A204.1 (cell line): ENCODE results near the gene SLAMF8.

ENCODE experiments used
- FAIRE-seq: peaks from 2 replicates; lab custom pipeline; 2012; peaks lifted over from hg19 to GRCh38; lab: Jason Lieb, UNC

Gene SLAMF8

GRCh38 chr1:159873530-159874143 is 47.0 kb downstream of the SLAMF8 start:
- no peak for FAIRE-seq

GRCh38 chr1:159877695-159878444 is 51.2 kb downstream of the SLAMF8 start:
- FAIRE-seq: no peak

- FAIRE-seq: no peak
Measured at GRCh38 chr1:159879136-159879535, 52.5 kb downstream of the SLAMF8 start.

- FAIRE-seq: no peak
Measured at GRCh38 chr1:159879977-159880376, 53.3 kb downstream of the SLAMF8 start.

GRCh38 chr1:159880430-159880829 is 53.8 kb downstream of the SLAMF8 start:
- no peak for FAIRE-seq

- FAIRE-seq: no peak
Measured at GRCh38 chr1:159881622-159882526, 55.2 kb downstream of the SLAMF8 start.

- no peak for FAIRE-seq
Measured at GRCh38 chr1:159882527-159882862, 55.8 kb downstream of the SLAMF8 start.

GRCh38 chr1:159883134-159883533 is 56.5 kb downstream of the SLAMF8 start:
- FAIRE-seq: no peak

- no peak for FAIRE-seq
Measured at GRCh38 chr1:159884296-159884695, 57.6 kb downstream of the SLAMF8 start.
